GM12878 (cell line): ENCODE data around the gene USP46. TPM values are rescaled to one million over a fixed set of nuclear protein-coding genes. Genes with fewer than 3 reads are reported as not detected.

Experiments
- ATAC-seq: fragments of 200-7000 bp; cut with Tn5 transposase; 3 replicates; pipeline ENCODE4 v1.9.1; 2020; ENCODE audit warnings: mild to moderate bottlenecking, moderate library complexity
- BruUV-seq: library from RNA; stranded (reverse); fragments of 400-500 nt; replicated peaks from 2 replicates; lab custom pipeline; 2021; lab: Mats Ljungman, UMichigan
- CTCF ChIA-PET: fragments of 300-600 bp; sonication (Branson Sonifier 250); formaldehyde crosslinking; extraction: SDS; loops from one replicate; lab custom pipeline; 2021; ENCODE audit warnings: inconsistent platforms; lab: Yijun Ruan, JAX
- POLR2A ChIA-PET: fragments of 350-600 bp; formaldehyde crosslinking; extraction: SDS; loops from one replicate; lab custom pipeline; 2021; ENCODE audit warnings: inconsistent platforms; lab: Charles Lee
- RAD21 ChIA-PET: fragments of 300-600 bp; sonication (Branson Sonifier 250); formaldehyde crosslinking; loops from one replicate; lab custom pipeline; 2023; ENCODE audit warnings: antibody characterized with exemption; ENCODE audit not compliant: unreplicated experiment; lab: Charles Lee
- SMC1A ChIA-PET: fragments of 300-600 bp; sonication (Branson Sonifier 250); formaldehyde crosslinking; loops from one replicate; lab custom pipeline; 2023; ENCODE audit not compliant: unreplicated experiment, uncharacterized antibody; lab: Charles Lee
- DNase-seq: peaks from one replicate; pipeline ENCODE4 v3.0.0-alpha.2; 2011; ENCODE audit warnings: low read depth, low spot score
- FAIRE-seq: peaks from 3 replicates; lab custom pipeline; 2011; peaks lifted over from hg19 to GRCh38; lab: Jason Lieb, UNC
- H2AFZ ChIP-seq: 2 replicates; pipeline ENCODE4 v1.6.0; 2011; ENCODE audit warnings: low read depth, low read length, control low read depth; ENCODE audit not compliant: control insufficient read depth
- H3K27ac ChIP-seq: 2 replicates; pipeline ENCODE4 v1.5.1; 2011; ENCODE audit warnings: control low read depth; ENCODE audit not compliant: control insufficient read depth, insufficient read depth
- H3K27me3 ChIP-seq, 2 experiments: replicated peaks in 1 of 2; 2 replicates each; pipeline versions ENCODE4 v1.6.0 to v1.6.1; 2011; ENCODE audit warnings: low read length in 1 of 2; ENCODE audit not compliant: control insufficient read depth in 2 of 2, insufficient read depth in 2 of 2
- H3K36me3 ChIP-seq, 2 experiments: 2 replicates each; pipeline ENCODE4 v1.5.1; 2011; ENCODE audit warnings: low read length in 1 of 2; ENCODE audit not compliant: control insufficient read depth in 2 of 2, insufficient read depth in 2 of 2
- H3K4me1 ChIP-seq: 2 replicates; pipeline ENCODE4 v1.6.1; 2011; ENCODE audit warnings: mild to moderate bottlenecking, low read length, moderate library complexity, mixed read lengths; ENCODE audit not compliant: control insufficient read depth, insufficient read depth
- H3K4me2 ChIP-seq: 2 replicates; pipeline ENCODE4 v1.6.0; 2011; ENCODE audit warnings: control low read depth; ENCODE audit not compliant: control insufficient read depth, insufficient read depth
- H3K4me3 ChIP-seq: fragments of 200-600 bp; sonication (generic); 2 replicates; pipeline ENCODE4 v1.5.1; 2016
- H3K79me2 ChIP-seq: 2 replicates; pipeline ENCODE4 v1.6.0; 2011; ENCODE audit warnings: low read length; ENCODE audit not compliant: control insufficient read depth, insufficient read depth
- H3K9ac ChIP-seq: 2 replicates; pipeline ENCODE4 v1.8.0; 2011; ENCODE audit warnings: low read length, control low read depth, mixed read lengths; ENCODE audit not compliant: control insufficient read depth, insufficient read depth
- H3K9me3 ChIP-seq: replicated peaks from 3 replicates; pipeline ENCODE4 v1.5.1; 2011; ENCODE audit warnings: mild to moderate bottlenecking, low read length; ENCODE audit not compliant: control insufficient read depth, insufficient read depth
- H4K20me1 ChIP-seq: 2 replicates; pipeline ENCODE4 v1.6.0; 2011; ENCODE audit not compliant: control insufficient read depth, insufficient read depth
- CHD2 ChIP-seq: IDR thresholded peaks from 2 replicates; pipeline ENCODE4 v1.6.1; 2011; ENCODE audit warnings: low read depth, low read length, improper control_type of control experiment, borderline replicate concordance
- E2F4 ChIP-seq: IDR thresholded peaks from 2 replicates; pipeline ENCODE4 v1.6.1; 2012; ENCODE audit warnings: low read depth, low read length, improper control_type of control experiment
- ELK1 ChIP-seq: IDR thresholded peaks from 2 replicates; pipeline ENCODE4 v1.6.1; 2012; ENCODE audit warnings: low read depth, low read length, improper control_type of control experiment
- IRF3 ChIP-seq: fragments of 450-650 bp; IDR thresholded peaks from 2 replicates; pipeline ENCODE4 v1.6.1; 2014; ENCODE audit warnings: mild to moderate bottlenecking
- IRF5 ChIP-seq: fragments of 450-650 bp; IDR thresholded peaks from 2 replicates; pipeline ENCODE4 v1.6.1; 2017; ENCODE audit warnings: borderline replicate concordance
- NR2F1 ChIP-seq: fragments of 450-650 bp; conservative IDR thresholded peaks from 2 replicates; pipeline ENCODE4 v1.6.1; 2017; ENCODE audit warnings: mild to moderate bottlenecking
- RB1 ChIP-seq: fragments of 450-650 bp; formaldehyde crosslinking; IDR thresholded peaks from 2 replicates; pipeline ENCODE4 v1.6.1; 2017; ENCODE audit warnings: mild to moderate bottlenecking, borderline replicate concordance
- RBBP5 ChIP-seq: fragments of 200-600 bp; sonication (generic); conservative IDR thresholded peaks from 2 replicates; pipeline ENCODE4 v1.6.1; 2016
- WRNIP1 ChIP-seq: IDR thresholded peaks from 2 replicates; pipeline ENCODE4 v1.6.1; 2011; ENCODE audit warnings: low read depth, low read length, improper control_type of control experiment, borderline replicate concordance
- ZBTB11 ChIP-seq: fragments of 450-650 bp; formaldehyde crosslinking; IDR thresholded peaks from 2 replicates; pipeline ENCODE4 v1.5.0; 2022; ENCODE audit warnings: mild to moderate bottlenecking, missing genetic modification characterization
- ZBTB40 ChIP-seq: fragments of 450-650 bp; IDR thresholded peaks from 2 replicates; pipeline ENCODE4 v1.6.1; 2016; ENCODE audit warnings: mild to moderate bottlenecking, moderate library complexity, borderline replicate concordance
- WGBS: methylation state at CpG from one replicate; pipeline ENCODE4 v1.1.6; 2016; ENCODE audit warnings: low lambda C conversion rate; ENCODE audit not compliant: insufficient replicate concordance, insufficient coverage; ENCODE audit errors: missing lambda C conversion rate; 5-methylcytosine and 5-hydroxymethylcytosine counted together
- in situ Hi-C: fragments of 300-500 bp; cut with MboI; formaldehyde crosslinking; loops from 9 replicates; pipeline ENCODE4 v1.14.3; 2018; ENCODE audit warnings: mixed read lengths
- intact Hi-C: fragments of 100-400 bp; cut with micrococcal nuclease; formaldehyde crosslinking; loops from one replicate; pipeline ENCODE4 v1.14.2; 2022; ENCODE audit not compliant: unreplicated experiment
- polyA plus RNA-seq, 11 experiments: library from polyadenylated mRNA; depleted of rRNA in 4 of 11; unstranded in 6 of 11; stranded (reverse) in 5 of 11; fragments of >200 nt; fragmentation: Nextera tagmentation in 4 of 11; fragmentation: Illumina TruSeq in 1 of 11; extraction: Ambion mirVana in 4 of 11; extraction: Trizol in 1 of 11; gene quantifications; 1 replicate in 1 of 11; 2 replicates in 10 of 11; pipeline versions ENCODE4 v1.2.1 to v1.2.3, GENCODE V29; 2011 to 2016; ENCODE audit warnings: inconsistent platforms in 2 of 11, missing spikeins in 2 of 11, low read depth in 1 of 11
- total RNA-seq, 4 experiments: library from RNA; depleted of rRNA in 3 of 4; stranded (reverse); fragments of >200 nt in 3 of 4; fragmentation: Illumina TruSeq in 1 of 4; extraction: Trizol in 1 of 4; gene quantifications; 2 replicates each; pipeline versions ENCODE4 v1.2.1 to v1.2.3, GENCODE V29; 2013 to 2021

The USP46 gene
- total and polyA plus RNA-seq, 10 of the 15 experiments (the other 5 are each of a cell fraction or from before 2014, with no cell fraction given) = 5.3 to 20.1 (median 12.0) TPM

- Histone ChIP-seq H3K9ac (no peak overlapping the region), H3K27ac (no peak overlapping the region), H2AFZ (no peak overlapping the region), H4K20me1 (no peaks in the 10 kb centered on the region), H3K9me3 (no peaks in the 10 kb centered on the region; the same call in 2 of the 3 replicates), H3K27me3 (no peaks in the 10 kb centered on the region), H3K79me2 (no peaks in the 10 kb centered on the region), H3K36me3 (no peaks in the 10 kb centered on the region), H3K4me2 (no peak overlapping the region), H3K4me1 (no peaks in the 10 kb centered on the region), H3K4me3 (no peak overlapping the region)
- WGBS = 40% methylated on average over 6 of the region's 6 CpGs
- BruUV-seq = no TSS peak
- RAD21 ChIA-PET = no interaction called here
- FAIRE-seq (no peak), ATAC-seq (no peak), DNase-seq (no peak)
- intact Hi-C loops = no loop called here
- CTCF ChIA-PET = no interaction called here
- POLR2A ChIA-PET = no interaction called here
- SMC1A ChIA-PET = no interaction called here
- in situ Hi-C loops = no loop called here
- TF ChIP-seq E2F4 (no peak), ZBTB40 (no peak), RB1 (no peak), CHD2 (no peak), ELK1 (no peak), NR2F1 (no peak), IRF5 (no peak), WRNIP1 (no peak), ZBTB11 (CRISPR knock-in tag) (no peak), RBBP5 (no peak), IRF3 (no peak)
Measured at GRCh38 chr4:52572936-52573485, 86.1 kb downstream of the USP46 start.
